Testis (tissue), 3 donors: ENCODE data around the gene PTBP3. TPM values are rescaled to one million over a fixed set of nuclear protein-coding genes. Genes with fewer than 3 reads are reported as not detected.

ENCODE experiments used
- DNase-seq: peaks from one replicate; pipeline ENCODE4 v3.0.0-alpha.2; 2019
- H3K27ac ChIP-seq, 2 donors: fragments of 200-600 bp; sonication (generic); one replicate each; pipeline ENCODE4 v1.5.1; 2019
- H3K27me3 ChIP-seq: fragments of 200-600 bp; sonication (generic); one replicate; pipeline ENCODE4 v1.5.1; 2019
- H3K36me3 ChIP-seq: fragments of 200-600 bp; sonication (generic); one replicate; pipeline ENCODE4 v1.5.1; 2017; ENCODE audit warnings: low read depth; ENCODE audit errors: missing control alignments
- H3K4me1 ChIP-seq: fragments of 200-600 bp; sonication (generic); one replicate; pipeline ENCODE4 v1.5.1; 2019
- H3K4me3 ChIP-seq, 2 donors: fragments of 200-600 bp; sonication (generic); one replicate each; pipeline ENCODE4 v1.5.1; 2017 to 2019
- H3K9me3 ChIP-seq: fragments of 200-600 bp; sonication (generic); one replicate; pipeline ENCODE4 v1.5.1; 2017
- CTCF ChIP-seq, 3 experiments: fragments of 450-650 bp in 2 of 3; fragments of 200-600 bp in 1 of 3; sonication (generic) in 1 of 3; IDR thresholded peaks; one replicate each; pipeline ENCODE4 v1.5.1; 2016 to 2019; ENCODE audit warnings: antibody characterized with exemption in 3 of 3, mild to moderate bottlenecking in 2 of 3, moderate library complexity in 1 of 3
- POLR2A ChIP-seq: fragments of 450-650 bp; IDR thresholded peaks from one replicate; pipeline ENCODE4 v1.6.1; 2017; ENCODE audit warnings: antibody characterized with exemption, mild to moderate bottlenecking, moderate library complexity
- WGBS, 2 donors: methylation state at CpG; one replicate each; pipeline ENCODE4 v1.1.5; 2018; 5-methylcytosine and 5-hydroxymethylcytosine counted together
- intact Hi-C: fragments of 100-400 bp; cut with DNase I; formaldehyde crosslinking; loops from one replicate; pipeline ENCODE4 v1.15.1; 2023; ENCODE audit warnings: low total_unique reads
- polyA plus RNA-seq: library from polyadenylated mRNA; stranded (reverse); fragments of 350-450 nt; fragmentation: Illumina TruSeq; extraction: RNeasy Lipid Tissue Mini Kit (QIAGEN cat#74804); gene quantifications from one replicate; pipeline ENCODE4 v1.2.3, GENCODE V29; 2014; ENCODE audit warnings: low read depth, low replicate concordance; ENCODE audit not compliant: insufficient read depth
- total RNA-seq, 2 donors: library from RNA; depleted of rRNA; stranded (reverse); fragments of >200 nt; gene quantifications; one replicate each; pipeline ENCODE4 v1.2.3, GENCODE V29; 2016

The PTBP3 gene
- total and polyA plus RNA-seq, 3 donors from 2014 or later: 44.1 to 199 (median 172) TPM

DNA sequence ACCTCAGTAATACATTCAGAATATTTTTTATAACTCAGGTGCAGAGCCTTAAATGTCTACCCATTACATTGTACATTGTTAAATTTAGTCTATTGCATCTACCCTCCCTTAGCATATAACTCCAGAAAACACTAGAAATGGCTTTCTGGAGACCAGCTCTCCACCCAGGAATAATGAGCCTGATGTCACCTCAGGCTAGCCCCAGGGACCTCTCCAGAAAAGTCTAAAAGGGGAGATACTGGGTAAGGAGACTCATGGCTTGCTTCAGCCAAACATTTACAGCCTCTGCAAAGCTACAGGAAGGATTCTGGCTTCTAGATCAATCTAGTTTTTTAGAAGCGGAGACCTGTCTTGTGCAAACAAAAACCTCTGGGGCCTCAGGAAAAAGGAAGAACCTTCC, 144.5 kb downstream of the PTBP3 start:
- Histone ChIP-seq H3K4me3 (no peak overlapping the region), H3K27me3 (no peaks in the 10 kb centered on the region), H3K27ac (no peak overlapping the region), H3K36me3 (no peaks in the 10 kb centered on the region), H3K9me3 (no peaks in the 10 kb centered on the region), H3K4me1 (no peaks in the 10 kb centered on the region)
- TF ChIP-seq CTCF (IDR thresholded peaks at IDR 0.05): no peak
- no peak for TF ChIP-seq POLR2A
- intact Hi-C loops: no loop called here
- 89 to 91% methylated on average over 1 of the region's 1 CpG for WGBS, 2 donors
- DNase-seq: no peak

GRCh38 chr9:112187404-112187803, 146.0 kb downstream of the PTBP3 start:
- intact Hi-C loops: no loop called here
- no peaks in the 10 kb centered on the region for H3K4me1 ChIP-seq
- no peaks in the 10 kb centered on the region for H3K27me3 ChIP-seq
- H3K27ac ChIP-seq: no peak overlapping the region
- H3K9me3 ChIP-seq: no peaks in the 10 kb centered on the region
- DNase-seq: no peak
- no peaks in the 10 kb centered on the region for H3K36me3 ChIP-seq
- H3K4me3 ChIP-seq: no peak overlapping the region
- 84 to 91% methylated on average over 4 of the region's 4 CpGs for WGBS, 2 donors
- TF ChIP-seq CTCF (IDR thresholded peaks at IDR 0.05): no peak
- TF ChIP-seq POLR2A: no peak

- Histone ChIP-seq H3K36me3 (no peaks in the 10 kb centered on the region), H3K27ac (no peak overlapping the region), H3K4me3 (no peak overlapping the region), H3K9me3 (no peaks in the 10 kb centered on the region), H3K4me1 (no peaks in the 10 kb centered on the region), H3K27me3 (no peaks in the 10 kb centered on the region)
- TF ChIP-seq CTCF (IDR thresholded peaks at IDR 0.05): no peak
- no peak for TF ChIP-seq POLR2A
- DNase-seq: no peak
- 92 to 98% methylated on average over 4 of the region's 4 CpGs for WGBS, 2 donors
- intact Hi-C loops: no loop called here
These were observed 146.7 kb downstream of the PTBP3 start for GRCh38 chr9:112186695-112187094.

DNA sequence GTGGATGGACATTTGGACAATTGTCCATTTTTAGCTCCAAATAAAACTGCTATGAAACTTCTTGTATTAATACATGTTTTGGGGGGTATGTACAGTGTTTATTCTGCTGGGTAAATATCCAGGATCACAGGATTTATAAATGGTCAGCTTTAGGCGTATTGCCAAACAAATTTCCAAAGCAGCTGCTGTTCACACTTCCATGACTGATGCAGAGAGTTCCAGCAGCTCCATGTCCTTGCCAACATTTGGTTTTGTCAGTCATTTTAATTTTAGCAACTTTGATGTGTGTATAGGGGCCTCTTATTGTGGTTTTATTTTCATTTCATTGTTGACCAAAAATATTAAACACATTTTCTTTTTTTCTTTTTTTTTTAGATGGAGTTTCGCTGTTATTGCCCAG, 148.5 kb downstream of the PTBP3 start:
- H3K4me3 ChIP-seq: no peak overlapping the region
- no peak for TF ChIP-seq CTCF (IDR thresholded peaks at IDR 0.05)
- no peak for TF ChIP-seq POLR2A
- no peak overlapping the region for H3K27ac ChIP-seq
- H3K4me1 ChIP-seq: peaks cover 7% of the 10 kb centered on the region
- no peaks in the 10 kb centered on the region for H3K27me3 ChIP-seq
- DNase-seq: no peak
- intact Hi-C loops: no loop called here
- H3K9me3 ChIP-seq: no peaks in the 10 kb centered on the region
- 89 to 92% methylated on average over 2 of the region's 2 CpGs for WGBS, 2 donors
- H3K36me3 ChIP-seq: no peaks in the 10 kb centered on the region

DNA sequence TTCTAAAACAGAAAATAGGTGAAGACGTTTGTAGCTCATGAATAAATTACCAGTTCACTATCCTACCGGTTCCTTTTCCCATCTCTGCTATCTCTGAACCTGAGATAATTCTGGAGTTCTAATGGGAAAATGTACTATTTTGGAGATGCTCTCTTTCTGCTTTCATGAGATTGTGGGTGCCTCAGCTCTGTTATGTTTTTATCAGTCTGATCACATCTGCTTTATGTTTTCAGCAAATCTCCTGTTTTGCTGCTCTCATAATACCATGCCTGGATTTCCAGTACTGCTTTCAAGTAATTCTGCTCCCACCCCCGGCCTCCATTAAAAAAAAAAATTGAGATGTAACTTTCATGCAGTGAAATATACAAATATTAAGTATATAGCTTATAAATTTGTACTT, 149.2 kb downstream of the PTBP3 start:
- Histone ChIP-seq H3K27me3 (no peaks in the 10 kb centered on the region), H3K36me3 (no peaks in the 10 kb centered on the region), H3K4me1 (peaks cover 12% of the 10 kb centered on the region), H3K9me3 (no peaks in the 10 kb centered on the region), H3K4me3 (no peak overlapping the region), H3K27ac (no peak overlapping the region)
- TF ChIP-seq POLR2A: no peak
- no peak for TF ChIP-seq CTCF (IDR thresholded peaks at IDR 0.05)
- WGBS, 2 donors: 83 to 90% methylated on average over 3 of the region's 3 CpGs
- DNase-seq: no peak
- intact Hi-C loops: no loop called here
